WERI-Rb-1 (cell line): Measurements from ENCODE around the gene GCNT4.

Experiments
- DNase-seq: peaks from one replicate; pipeline ENCODE4 v3.0.0-alpha.2; 2020
- H3K27ac ChIP-seq: fragments of 250-450 bp; sonication (Bioruptor Pico); 2 replicates; pipeline ENCODE4 v1.5.1; 2020; ENCODE audit warnings: mild to moderate bottlenecking, moderate library complexity
- H3K27me3 ChIP-seq: fragments of 250-450 bp; sonication (Bioruptor Pico); 2 replicates; pipeline ENCODE4 v1.5.1; 2021; ENCODE audit warnings: mild to moderate bottlenecking, low read depth, moderate library complexity; ENCODE audit not compliant: insufficient read depth, severe bottlenecking
- H3K36me3 ChIP-seq: fragments of 250-450 bp; sonication (Bioruptor Pico); 2 replicates; pipeline ENCODE4 v1.5.1; 2020; ENCODE audit warnings: mild to moderate bottlenecking, moderate library complexity
- H3K4me3 ChIP-seq: 2 replicates; pipeline ENCODE4 v1.5.1; 2011; ENCODE audit warnings: low read depth, mild to moderate bottlenecking, control low read depth, low read length
- H3K9me3 ChIP-seq: fragments of 250-450 bp; sonication (Bioruptor Pico); 2 replicates; pipeline ENCODE4 v1.5.1; 2021; ENCODE audit warnings: mild to moderate bottlenecking, moderate library complexity; ENCODE audit not compliant: severe bottlenecking
- CTCF ChIP-seq: IDR thresholded peaks from 2 replicates; pipeline ENCODE4 v1.5.1; 2011; ENCODE audit warnings: low read depth, mild to moderate bottlenecking, control low read depth, inconsistent platforms, low read length

Gene GCNT4

GRCh38 chr5:75049456-75050351, 2.7 kb downstream of the GCNT4 start:
- Histone ChIP-seq H3K27me3 (peaks cover 10% of the 10 kb centered on the region), H3K4me3 (no peak overlapping the region), H3K9me3 (no peaks in the 10 kb centered on the region), H3K27ac (no peak overlapping the region), H3K36me3 (no peaks in the 10 kb centered on the region)
- TF ChIP-seq CTCF: peak; percentile 87
- peak; percentile 63 for DNase-seq

- Histone ChIP-seq H3K36me3 (no peaks in the 10 kb centered on the region), H3K27me3 (peaks cover 10% of the 10 kb centered on the region), H3K4me3 (no peak overlapping the region), H3K27ac (no peak overlapping the region), H3K9me3 (no peaks in the 10 kb centered on the region)
- TF ChIP-seq CTCF: no peak
- DNase-seq: no peak
Measured at GRCh38 chr5:75048457-75048953, 3.9 kb downstream of the GCNT4 start.

GRCh38 chr5:75047356-75047755, 5.0 kb downstream of the GCNT4 start:
- no peak overlapping the region for H3K4me3 ChIP-seq
- no peak for DNase-seq
- H3K9me3 ChIP-seq: no peaks in the 10 kb centered on the region
- no peak for TF ChIP-seq CTCF
- no peaks in the 10 kb centered on the region for H3K36me3 ChIP-seq
- no peak overlapping the region for H3K27ac ChIP-seq
- H3K27me3 ChIP-seq: peaks cover 10% of the 10 kb centered on the region

- no peak for TF ChIP-seq CTCF
Measured at GRCh38 chr5:75046366-75047142, 5.8 kb downstream of the GCNT4 start.

GRCh38 chr5:75045071-75045470, 7.3 kb downstream of the GCNT4 start:
- TF ChIP-seq CTCF: no peak
- H3K4me3 ChIP-seq: no peak overlapping the region
- H3K36me3 ChIP-seq: no peaks in the 10 kb centered on the region
- H3K9me3 ChIP-seq: no peaks in the 10 kb centered on the region
- no peaks in the 10 kb centered on the region for H3K27me3 ChIP-seq
- no peak for DNase-seq
- H3K27ac ChIP-seq: no peak overlapping the region

More at GRCh38 chr5:75046366-75047142, 5.8 kb downstream of the GCNT4 start:
- H3K36me3 ChIP-seq: no peaks in the 10 kb centered on the region
- no peak overlapping the region for H3K27ac ChIP-seq
- no peaks in the 10 kb centered on the region for H3K9me3 ChIP-seq
- H3K27me3 ChIP-seq: peaks cover 4% of the 10 kb centered on the region
- no peak overlapping the region for H3K4me3 ChIP-seq
- no peak for DNase-seq
